ENCODE measurements around the gene GCH1.

DNA sequence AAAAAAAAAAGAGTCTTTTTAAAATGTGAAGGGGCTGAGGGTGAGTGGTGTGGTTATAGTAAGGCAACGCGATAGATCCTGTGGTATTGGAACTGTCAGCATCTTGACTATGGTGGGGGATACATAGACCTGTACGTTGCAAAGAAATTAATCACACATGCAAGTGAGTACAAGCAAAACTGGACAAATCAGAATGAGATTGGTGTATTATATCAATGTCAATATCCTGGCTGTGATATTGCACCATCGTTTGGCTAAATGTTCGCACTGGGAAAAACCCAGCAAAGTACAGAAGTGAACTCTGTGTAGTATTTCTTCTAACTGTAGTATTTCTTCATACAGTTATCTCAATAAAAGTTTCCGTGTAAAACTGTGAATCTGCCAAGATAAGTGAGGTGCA, 67.9 kb downstream of the GCH1 start:
- TF ChIP-seq POLR2A (IDR thresholded peaks at IDR 0.05; ENCODE audit: low read depth) = no peak
- TF ChIP-seq, protein P1, sequence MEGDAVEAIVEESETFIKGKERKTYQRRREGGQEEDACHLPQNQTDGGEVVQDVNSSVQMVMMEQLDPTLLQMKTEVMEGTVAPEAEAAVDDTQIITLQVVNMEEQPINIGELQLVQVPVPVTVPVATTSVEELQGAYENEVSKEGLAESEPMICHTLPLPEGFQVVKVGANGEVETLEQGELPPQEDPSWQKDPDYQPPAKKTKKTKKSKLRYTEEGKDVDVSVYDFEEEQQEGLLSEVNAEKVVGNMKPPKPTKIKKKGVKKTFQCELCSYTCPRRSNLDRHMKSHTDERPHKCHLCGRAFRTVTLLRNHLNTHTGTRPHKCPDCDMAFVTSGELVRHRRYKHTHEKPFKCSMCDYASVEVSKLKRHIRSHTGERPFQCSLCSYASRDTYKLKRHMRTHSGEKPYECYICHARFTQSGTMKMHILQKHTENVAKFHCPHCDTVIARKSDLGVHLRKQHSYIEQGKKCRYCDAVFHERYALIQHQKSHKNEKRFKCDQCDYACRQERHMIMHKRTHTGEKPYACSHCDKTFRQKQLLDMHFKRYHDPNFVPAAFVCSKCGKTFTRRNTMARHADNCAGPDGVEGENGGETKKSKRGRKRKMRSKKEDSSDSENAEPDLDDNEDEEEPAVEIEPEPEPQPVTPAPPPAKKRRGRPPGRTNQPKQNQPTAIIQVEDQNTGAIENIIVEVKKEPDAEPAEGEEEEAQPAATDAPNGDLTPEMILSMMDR (IDR thresholded peaks at IDR 0.05) = no peak
